ENCODE results near the gene GAK.

DNA sequence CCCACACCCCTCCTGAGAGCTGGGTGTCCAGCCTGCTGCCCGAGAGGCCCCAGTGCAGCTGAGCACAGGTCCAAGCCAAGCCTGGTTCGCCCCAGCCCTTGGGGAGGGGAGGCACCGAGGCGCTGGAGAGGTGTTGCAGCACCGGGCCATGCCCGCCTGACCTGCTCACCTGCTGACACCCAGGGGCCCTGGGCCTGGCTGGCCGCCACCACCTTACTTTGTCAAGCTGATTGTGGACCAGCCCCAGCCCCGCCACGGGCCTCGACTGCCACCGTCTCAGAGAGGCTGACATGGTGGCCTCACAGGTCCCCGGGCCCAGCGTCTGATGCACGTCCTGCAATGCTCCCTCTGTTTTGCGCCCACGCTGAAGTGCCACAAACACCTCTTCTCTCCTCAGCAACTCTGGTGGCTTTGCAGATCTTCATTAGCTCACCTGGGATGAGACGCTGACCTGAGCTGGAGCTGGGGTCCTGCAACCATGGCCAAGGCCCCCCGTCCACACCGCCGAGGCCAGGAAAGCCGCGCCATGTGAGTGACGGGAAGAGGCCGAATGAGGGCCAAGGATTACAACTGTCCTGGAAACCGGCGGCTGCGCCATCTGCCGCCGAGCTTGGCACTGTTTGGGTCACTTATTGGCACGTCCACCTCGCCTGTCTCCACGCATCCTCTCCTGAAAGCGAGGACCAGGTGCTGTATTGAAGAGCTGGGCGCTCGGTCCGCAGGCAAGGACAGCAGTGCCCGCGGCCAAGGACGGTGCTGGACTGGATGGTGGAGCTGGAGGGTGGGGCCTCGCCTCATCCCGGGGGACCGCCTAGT lies 113.8 kb downstream of the GAK start:
- no peak for TF ChIP-seq EZH2 (IDR thresholded peaks at IDR 0.05; ENCODE audit: borderline replicate concordance, low read depth, low read length, severe bottlenecking)
- TF ChIP-seq, protein P1, sequence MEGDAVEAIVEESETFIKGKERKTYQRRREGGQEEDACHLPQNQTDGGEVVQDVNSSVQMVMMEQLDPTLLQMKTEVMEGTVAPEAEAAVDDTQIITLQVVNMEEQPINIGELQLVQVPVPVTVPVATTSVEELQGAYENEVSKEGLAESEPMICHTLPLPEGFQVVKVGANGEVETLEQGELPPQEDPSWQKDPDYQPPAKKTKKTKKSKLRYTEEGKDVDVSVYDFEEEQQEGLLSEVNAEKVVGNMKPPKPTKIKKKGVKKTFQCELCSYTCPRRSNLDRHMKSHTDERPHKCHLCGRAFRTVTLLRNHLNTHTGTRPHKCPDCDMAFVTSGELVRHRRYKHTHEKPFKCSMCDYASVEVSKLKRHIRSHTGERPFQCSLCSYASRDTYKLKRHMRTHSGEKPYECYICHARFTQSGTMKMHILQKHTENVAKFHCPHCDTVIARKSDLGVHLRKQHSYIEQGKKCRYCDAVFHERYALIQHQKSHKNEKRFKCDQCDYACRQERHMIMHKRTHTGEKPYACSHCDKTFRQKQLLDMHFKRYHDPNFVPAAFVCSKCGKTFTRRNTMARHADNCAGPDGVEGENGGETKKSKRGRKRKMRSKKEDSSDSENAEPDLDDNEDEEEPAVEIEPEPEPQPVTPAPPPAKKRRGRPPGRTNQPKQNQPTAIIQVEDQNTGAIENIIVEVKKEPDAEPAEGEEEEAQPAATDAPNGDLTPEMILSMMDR (IDR thresholded peaks at IDR 0.05; ENCODE audit: borderline replicate concordance, extremely low read depth, low read length, poor library complexity, severe bottlenecking): no peak
